Testis (tissue), 2 donors: ENCODE measurements around the gene MCM10.

Experiments used
- POLR2A ChIP-seq: fragments of 450-650 bp; IDR thresholded peaks from one replicate; pipeline ENCODE4 v1.6.1; 2017; ENCODE audit warnings: antibody characterized with exemption, mild to moderate bottlenecking, moderate library complexity
- TF ChIP-seq, protein P1 (sequence below), 3 experiments: fragments of 450-650 bp in 2 of 3; fragments of 200-600 bp in 1 of 3; sonication (generic) in 1 of 3; IDR thresholded peaks; one replicate each; pipeline ENCODE4 v1.5.1; 2016 to 2019; ENCODE audit warnings: antibody characterized with exemption in 3 of 3, mild to moderate bottlenecking in 2 of 3, moderate library complexity in 1 of 3

- TF ChIP-seq, protein P1, sequence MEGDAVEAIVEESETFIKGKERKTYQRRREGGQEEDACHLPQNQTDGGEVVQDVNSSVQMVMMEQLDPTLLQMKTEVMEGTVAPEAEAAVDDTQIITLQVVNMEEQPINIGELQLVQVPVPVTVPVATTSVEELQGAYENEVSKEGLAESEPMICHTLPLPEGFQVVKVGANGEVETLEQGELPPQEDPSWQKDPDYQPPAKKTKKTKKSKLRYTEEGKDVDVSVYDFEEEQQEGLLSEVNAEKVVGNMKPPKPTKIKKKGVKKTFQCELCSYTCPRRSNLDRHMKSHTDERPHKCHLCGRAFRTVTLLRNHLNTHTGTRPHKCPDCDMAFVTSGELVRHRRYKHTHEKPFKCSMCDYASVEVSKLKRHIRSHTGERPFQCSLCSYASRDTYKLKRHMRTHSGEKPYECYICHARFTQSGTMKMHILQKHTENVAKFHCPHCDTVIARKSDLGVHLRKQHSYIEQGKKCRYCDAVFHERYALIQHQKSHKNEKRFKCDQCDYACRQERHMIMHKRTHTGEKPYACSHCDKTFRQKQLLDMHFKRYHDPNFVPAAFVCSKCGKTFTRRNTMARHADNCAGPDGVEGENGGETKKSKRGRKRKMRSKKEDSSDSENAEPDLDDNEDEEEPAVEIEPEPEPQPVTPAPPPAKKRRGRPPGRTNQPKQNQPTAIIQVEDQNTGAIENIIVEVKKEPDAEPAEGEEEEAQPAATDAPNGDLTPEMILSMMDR (IDR thresholded peaks at IDR 0.05) = no peak
- no peak for TF ChIP-seq POLR2A
These were observed 65.7 kb downstream of the MCM10 start for GRCh38 chr10:13227031-13227430.
